ENCODE results near the gene GAB2. TPM values are rescaled to one million over a fixed set of nuclear protein-coding genes. Genes with fewer than 3 reads are reported as not detected.

The GAB2 gene
- total and polyA plus RNA-seq, 10 of the 15 experiments (the other 5 are each of a cell fraction or from before 2014, with no cell fraction given): 0.69 to 12.6 (median 3.8) TPM

DNA sequence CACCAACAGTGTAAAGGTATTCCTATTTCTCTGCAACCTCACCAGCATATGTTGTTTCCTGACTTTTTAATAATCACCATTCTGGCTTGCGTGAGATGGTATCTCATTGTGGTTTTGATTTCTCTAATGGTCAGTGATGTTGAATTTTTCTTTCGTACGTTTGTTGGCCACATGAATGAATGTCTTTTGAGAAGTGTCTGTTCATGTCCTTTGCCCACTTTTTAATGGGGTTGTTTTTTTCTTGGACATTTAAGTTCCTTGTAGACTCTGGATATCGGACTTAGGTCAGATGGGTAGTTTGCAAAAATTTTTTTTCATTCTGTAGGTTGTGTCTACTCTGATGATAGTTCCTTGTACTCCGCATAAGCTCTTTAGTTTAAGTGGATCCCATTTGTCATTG is 206.1 kb downstream of the GAB2 start:
- Histone ChIP-seq H3K4me1 (ENCODE audit: control insufficient read depth, insufficient read depth, low read length) (no peaks in the 10 kb centered on the region), H3K27ac (ENCODE audit: control insufficient read depth, insufficient read depth) (no peak overlapping the region), H3K4me3 (no peak overlapping the region), H3K9ac (ENCODE audit: control insufficient read depth, insufficient read depth, low read length) (no peak overlapping the region), H4K20me1 (ENCODE audit: control insufficient read depth, insufficient read depth) (no peaks in the 10 kb centered on the region), H2AFZ (ENCODE audit: control insufficient read depth, low read depth, low read length) (no peak overlapping the region), H3K4me2 (ENCODE audit: control insufficient read depth, insufficient read depth) (no peak overlapping the region), H3K9me3 (replicated peaks; ENCODE audit: control insufficient read depth, insufficient read depth, low read length) (no peaks in the 10 kb centered on the region), H3K36me3 (ENCODE audit: control insufficient read depth in 2 of 2, insufficient read depth in 2 of 2, low read length in 1 of 2) (peaks cover 0 to 2% of the 10 kb centered on the region in 2 experiments), H3K79me2 (ENCODE audit: control insufficient read depth, insufficient read depth, low read length) (no peaks in the 10 kb centered on the region), H3K27me3 (replicated peaks in 1 of 2; ENCODE audit: control insufficient read depth in 2 of 2, insufficient read depth in 2 of 2, low read length in 1 of 2) (no peaks in the 10 kb centered on the region)
- 98% methylated on average over 5 of the region's 5 CpGs for WGBS (ENCODE audit: insufficient coverage, insufficient replicate concordance, low lambda C conversion rate, missing lambda C conversion rate)
- ChIA-PET RAD21 (ENCODE audit: unreplicated experiment) (no interaction called here), POLR2A (no interaction called here), CTCF (interaction anchor here (0.6 kb wide), 1 partner anchor 33 kb away, joined by 3 read pairs; no protein-coding TSS in a partner anchor), SMC1A (ENCODE audit: uncharacterized antibody, unreplicated experiment) (no interaction called here)
- intact Hi-C loops (cut with micrococcal nuclease; ENCODE audit: unreplicated experiment) (no loop called here), in situ Hi-C loops (cut with MboI) (no loop called here)
- BruUV-seq (replicated peaks): no TSS peak
- TF ChIP-seq POLR2A (IDR thresholded peaks at IDR 0.05; ENCODE audit: low read depth, low read length) (no peak), ATF7 (IDR thresholded peaks at IDR 0.05; ENCODE audit: low read depth) (no peak), IRF4 (IDR thresholded peaks at IDR 0.05; ENCODE audit: low read depth, low read length) (no peak), FOXM1 (IDR thresholded peaks at IDR 0.05; ENCODE audit: low read depth, low read length) (no peak), HDAC2 (IDR thresholded peaks at IDR 0.05) (no peak), HDAC6 (IDR thresholded peaks at IDR 0.05; ENCODE audit: unreplicated experiment) (no peak), TCF3 (IDR thresholded peaks at IDR 0.05; ENCODE audit: borderline replicate concordance, insufficient read depth, low read depth, low read length) (no peak), SPI1 (IDR thresholded peaks at IDR 0.05; ENCODE audit: borderline replicate concordance, insufficient read depth, low read depth, low read length) (no peak), ESRRA (IDR thresholded peaks at IDR 0.05; ENCODE audit: low read length) (no peak), TARDBP (IDR thresholded peaks at IDR 0.05; ENCODE audit: borderline replicate concordance) (no peak)
- TF ChIP-seq, protein P1, sequence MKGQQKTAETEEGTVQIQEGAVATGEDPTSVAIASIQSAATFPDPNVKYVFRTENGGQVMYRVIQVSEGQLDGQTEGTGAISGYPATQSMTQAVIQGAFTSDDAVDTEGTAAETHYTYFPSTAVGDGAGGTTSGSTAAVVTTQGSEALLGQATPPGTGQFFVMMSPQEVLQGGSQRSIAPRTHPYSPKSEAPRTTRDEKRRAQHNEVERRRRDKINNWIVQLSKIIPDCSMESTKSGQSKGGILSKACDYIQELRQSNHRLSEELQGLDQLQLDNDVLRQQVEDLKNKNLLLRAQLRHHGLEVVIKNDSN (IDR thresholded peaks at IDR 0.05; ENCODE audit: borderline replicate concordance, extremely low read length, insufficient read depth, low read depth, low read length): no peak
- DNase-seq (ENCODE audit: low read depth, low spot score) (no peak), FAIRE-seq (no peak), ATAC-seq (no peak)
